Large intestine (tissue), 3 donors: ENCODE data around the gene SPIB. TPM values are rescaled to one million over a fixed set of nuclear protein-coding genes. Genes with fewer than 3 reads are reported as not detected.

Experiments
- DNase-seq, 2 donors: peaks; one replicate each; pipeline versions ENCODE4 v3.0.0 to v3.0.0-alpha.2; 2013
- H3K27ac ChIP-seq: one replicate; pipeline ENCODE4 v1.5.1; 2013; ENCODE audit warnings: low read length
- H3K27me3 ChIP-seq: 2 replicates; pipeline ENCODE4 v1.6.1; 2013; ENCODE audit warnings: low read length; ENCODE audit not compliant: control insufficient read depth, insufficient read depth
- H3K36me3 ChIP-seq: 2 replicates; pipeline ENCODE4 v1.6.1; 2013; ENCODE audit warnings: low read length; ENCODE audit not compliant: control insufficient read depth, insufficient read depth
- H3K4me1 ChIP-seq: one replicate; pipeline ENCODE4 v1.6.1; 2013; ENCODE audit warnings: low read length; ENCODE audit not compliant: control insufficient read depth, insufficient read depth
- H3K4me3 ChIP-seq: one replicate; pipeline ENCODE4 v1.5.1; 2013; ENCODE audit warnings: low read length
- H3K9me3 ChIP-seq: one replicate; pipeline ENCODE4 v1.6.1; 2013; ENCODE audit warnings: mild to moderate bottlenecking, low read depth, low read length, moderate library complexity; ENCODE audit not compliant: control insufficient read depth
- WGBS: methylation state at CpG from one replicate; pipeline ENCODE4 v1.1.5; 2013; ENCODE audit warnings: low lambda C conversion rate; ENCODE audit not compliant: insufficient coverage; 5-methylcytosine and 5-hydroxymethylcytosine counted together
- polyA plus RNA-seq: library from polyadenylated mRNA; unstranded; fragments of 120-200 nt; gene quantifications from one replicate; pipeline ENCODE4 v1.2.1, GENCODE V29; 2013

SPIB gene
- polyA plus RNA-seq, 1 donor = 13.5 TPM

GRCh38 chr19:50458396-50459066, 39.8 kb downstream of the SPIB start:
- no CpG with 5 or more reads among the region's 50 CpGs for WGBS
- DNase-seq = no peak
- Histone ChIP-seq H3K4me1 (no peaks in the 10 kb centered on the region), H3K27me3 (peaks cover 29% of the 10 kb centered on the region), H3K27ac (no peak overlapping the region), H3K9me3 (no peaks in the 10 kb centered on the region), H3K4me3 (no peak overlapping the region), H3K36me3 (no peaks in the 10 kb centered on the region)

- no peaks in the 10 kb centered on the region for H3K36me3 ChIP-seq
Observed at GRCh38 chr19:50459067-50459456, 40.3 kb downstream of the SPIB start.

GRCh38 chr19:50459638-50460037, 40.9 kb downstream of the SPIB start:
- no peak overlapping the region for H3K27ac ChIP-seq

More at GRCh38 chr19:50459067-50459456, 40.3 kb downstream of the SPIB start:
- peaks cover 29% of the 10 kb centered on the region for H3K27me3 ChIP-seq
- H3K9me3 ChIP-seq = no peaks in the 10 kb centered on the region
- WGBS = no CpG with 5 or more reads among the region's 32 CpGs
- no peak for DNase-seq
- H3K4me1 ChIP-seq = no peaks in the 10 kb centered on the region
- no peak overlapping the region for H3K27ac ChIP-seq
- no peak overlapping the region for H3K4me3 ChIP-seq

GRCh38 chr19:50460161-50460765, 41.5 kb downstream of the SPIB start:
- H3K4me1 ChIP-seq = peaks cover 5% of the 10 kb centered on the region
- no peaks in the 10 kb centered on the region for H3K36me3 ChIP-seq
- H3K4me3 ChIP-seq = no peak overlapping the region
- 52% methylated on average over 5 of the region's 13 CpGs for WGBS
- DNase-seq = no peak
- H3K27ac ChIP-seq = no peak overlapping the region
- no peaks in the 10 kb centered on the region for H3K9me3 ChIP-seq
- peaks cover 29% of the 10 kb centered on the region for H3K27me3 ChIP-seq

More at GRCh38 chr19:50459638-50460037, 40.9 kb downstream of the SPIB start:
- Histone ChIP-seq H3K4me3 (no peak overlapping the region), H3K36me3 (no peaks in the 10 kb centered on the region), H3K4me1 (peaks cover 3% of the 10 kb centered on the region), H3K27me3 (peaks cover 29% of the 10 kb centered on the region), H3K9me3 (no peaks in the 10 kb centered on the region)
- DNase-seq = no peak
- no CpG with 5 or more reads among the region's 1 CpG for WGBS

GRCh38 chr19:50461066-50461875, 42.5 kb downstream of the SPIB start:
- H3K4me1 ChIP-seq = peaks cover 5% of the 10 kb centered on the region
- peaks cover 29% of the 10 kb centered on the region for H3K27me3 ChIP-seq
- DNase-seq = peak; percentile 26 to 49
- WGBS = no CpG with 5 or more reads among the region's 28 CpGs
- no peak overlapping the region for H3K27ac ChIP-seq
- no peaks in the 10 kb centered on the region for H3K9me3 ChIP-seq
- no peak overlapping the region for H3K4me3 ChIP-seq
- H3K36me3 ChIP-seq = no peaks in the 10 kb centered on the region

- WGBS = no CpG with 5 or more reads among the region's 7 CpGs
- peaks cover 23% of the 10 kb centered on the region for H3K27me3 ChIP-seq
- H3K9me3 ChIP-seq = no peaks in the 10 kb centered on the region
- no peak overlapping the region for H3K4me3 ChIP-seq
- DNase-seq = no peak
- H3K27ac ChIP-seq = no peak overlapping the region
- no peaks in the 10 kb centered on the region for H3K36me3 ChIP-seq
- H3K4me1 ChIP-seq = peaks cover 9% of the 10 kb centered on the region
Observed at GRCh38 chr19:50462970-50463369, 44.2 kb downstream of the SPIB start.

GRCh38 chr19:50464348-50464747, 45.6 kb downstream of the SPIB start:
- Histone ChIP-seq H3K36me3 (no peaks in the 10 kb centered on the region), H3K9me3 (no peaks in the 10 kb centered on the region), H3K27me3 (peaks cover 12% of the 10 kb centered on the region), H3K27ac (no peak overlapping the region), H3K4me1 (peaks cover 9% of the 10 kb centered on the region), H3K4me3 (no peak overlapping the region)
- no CpG with 5 or more reads among the region's 19 CpGs for WGBS
- no peak for DNase-seq

- DNase-seq = peak; percentile 46 to 70
- H3K9me3 ChIP-seq = no peaks in the 10 kb centered on the region
- 80% methylated on average over 1 of the region's 13 CpGs for WGBS
Observed at GRCh38 chr19:50465000-50465399, 46.3 kb downstream of the SPIB start.

GRCh38 chr19:50465986-50466705, 47.4 kb downstream of the SPIB start:
- no peaks in the 10 kb centered on the region for H3K27me3 ChIP-seq
- DNase-seq = peak; percentile 20 to 58
- H3K27ac ChIP-seq = no peak overlapping the region
- peaks cover 9% of the 10 kb centered on the region for H3K4me1 ChIP-seq
- no peaks in the 10 kb centered on the region for H3K9me3 ChIP-seq
- WGBS = no CpG with 5 or more reads among the region's 29 CpGs
- H3K4me3 ChIP-seq = no peak overlapping the region
- no peaks in the 10 kb centered on the region for H3K36me3 ChIP-seq

More at GRCh38 chr19:50465000-50465399, 46.3 kb downstream of the SPIB start:
- Histone ChIP-seq H3K36me3 (no peaks in the 10 kb centered on the region), H3K4me3 (no peak overlapping the region), H3K4me1 (peaks cover 9% of the 10 kb centered on the region), H3K27ac (no peak overlapping the region), H3K27me3 (peaks cover 7% of the 10 kb centered on the region)

GRCh38 chr19:50466706-50467039, 47.9 kb downstream of the SPIB start:
- H3K27ac ChIP-seq = no peak overlapping the region
- H3K27me3 ChIP-seq = no peaks in the 10 kb centered on the region
- H3K4me1 ChIP-seq = peaks cover 9% of the 10 kb centered on the region
- no peak overlapping the region for H3K4me3 ChIP-seq
- DNase-seq = no peak
- H3K9me3 ChIP-seq = no peaks in the 10 kb centered on the region
- no CpG with 5 or more reads among the region's 11 CpGs for WGBS
- no peaks in the 10 kb centered on the region for H3K36me3 ChIP-seq
